OCI-LY1 (cell line): ENCODE measurements around the gene FREM3.

Experiments used
- H2AFZ ChIP-seq: fragments of 200-600 bp; sonication (generic), shearing (Covaris generic); 2 replicates; pipeline ENCODE4 v1.6.0; 2014; ENCODE audit warnings: antibody characterized with exemption, mild to moderate bottlenecking, low read length
- H3F3A ChIP-seq: fragments of 200-600 bp; sonication (generic), shearing (Covaris generic); 2 replicates; pipeline ENCODE4 v1.6.0; 2014; ENCODE audit warnings: mild to moderate bottlenecking, antibody characterized with exemption, low read length, moderate library complexity; ENCODE audit not compliant: insufficient read depth
- H3K27ac ChIP-seq: fragments of 200-600 bp; sonication (generic); 2 replicates; pipeline ENCODE4 v1.5.1; 2014; ENCODE audit warnings: low read length, mixed run types, mild to moderate bottlenecking, low read depth; ENCODE audit not compliant: poor library complexity, severe bottlenecking
- H3K27me3 ChIP-seq: fragments of 200-600 bp; sonication (generic); 2 replicates; pipeline ENCODE4 v1.6.0; 2014; ENCODE audit warnings: antibody characterized with exemption, mild to moderate bottlenecking, low read length, moderate library complexity; ENCODE audit not compliant: insufficient read depth
- H3K36me3 ChIP-seq: fragments of 200-600 bp; sonication (generic); 2 replicates; pipeline ENCODE4 v1.6.1; 2014; ENCODE audit warnings: mild to moderate bottlenecking, antibody characterized with exemption, low read length, moderate library complexity, mixed read lengths; ENCODE audit not compliant: insufficient read depth
- H3K4me1 ChIP-seq: fragments of 200-600 bp; sonication (generic); 2 replicates; pipeline ENCODE4 v1.5.1; 2014; ENCODE audit warnings: mild to moderate bottlenecking, low read length, moderate library complexity; ENCODE audit not compliant: insufficient read depth, severe bottlenecking
- H3K4me2 ChIP-seq: fragments of 200-600 bp; sonication (generic), shearing (Covaris generic); 2 replicates; pipeline ENCODE4 v1.6.1; 2014; ENCODE audit warnings: low read length
- H3K4me3 ChIP-seq: fragments of 200-600 bp; sonication (generic); 2 replicates; pipeline ENCODE4 v1.5.1; 2014; ENCODE audit warnings: low read length, low read depth, mild to moderate bottlenecking, mixed read lengths; ENCODE audit not compliant: poor library complexity, severe bottlenecking
- H3K79me2 ChIP-seq: fragments of 200-600 bp; shearing (Covaris generic); 2 replicates; pipeline ENCODE4 v1.6.1; 2016; ENCODE audit warnings: mixed run types, low read length, mixed read lengths; ENCODE audit not compliant: insufficient read depth
- H3K9ac ChIP-seq: fragments of 200-600 bp; sonication (generic), shearing (Covaris generic); 2 replicates; pipeline ENCODE4 v1.6.1; 2014; ENCODE audit warnings: mild to moderate bottlenecking, low read length, mixed read lengths
- H3K9me2 ChIP-seq: fragments of 200-600 bp; sonication (generic), shearing (Covaris generic); 2 replicates; pipeline ENCODE4 v1.6.1; 2014; ENCODE audit warnings: low read depth, mild to moderate bottlenecking, low read length, mixed read lengths
- H3K9me3 ChIP-seq: fragments of 200-600 bp; shearing (Covaris generic); 2 replicates; pipeline ENCODE4 v1.6.1; 2014; ENCODE audit warnings: low read length, mixed read lengths
- H4K20me1 ChIP-seq: fragments of 200-600 bp; sonication (generic), shearing (Covaris generic); 2 replicates; pipeline ENCODE4 v1.6.0; 2016; ENCODE audit warnings: mild to moderate bottlenecking, low read length; ENCODE audit not compliant: insufficient read depth
- CTCF ChIP-seq: fragments of 200-600 bp; sonication (generic), shearing (Covaris generic); IDR thresholded peaks from 2 replicates; pipeline ENCODE4 v1.5.1; 2017; ENCODE audit warnings: mild to moderate bottlenecking, antibody characterized with exemption, low read length, moderate library complexity, mixed read lengths
- EZH2 ChIP-seq: fragments of 200-600 bp; sonication (generic), shearing (Covaris generic); IDR thresholded peaks from 2 replicates; pipeline ENCODE4 v1.8.0; 2017; ENCODE audit warnings: borderline replicate concordance, mixed run types, mild to moderate bottlenecking, antibody characterized with exemption, low read length, moderate library complexity, mixed read lengths

Gene FREM3

GRCh38 chr4:143654571-143654970 is 45.9 kb downstream of the FREM3 start:
- H3K79me2 ChIP-seq: no peaks in the 10 kb centered on the region
- no peaks in the 10 kb centered on the region for H4K20me1 ChIP-seq
- no peak for TF ChIP-seq EZH2
- no peak for TF ChIP-seq CTCF
- H3K4me3 ChIP-seq: no peak overlapping the region
- no peaks in the 10 kb centered on the region for H3F3A ChIP-seq
- H3K27ac ChIP-seq: no peak overlapping the region
- no peak overlapping the region for H2AFZ ChIP-seq
- no peaks in the 10 kb centered on the region for H3K36me3 ChIP-seq
- H3K4me2 ChIP-seq: no peak overlapping the region
- no peaks in the 10 kb centered on the region for H3K9me2 ChIP-seq
- H3K4me1 ChIP-seq: no peaks in the 10 kb centered on the region
- H3K9me3 ChIP-seq: no peaks in the 10 kb centered on the region
- no peaks in the 10 kb centered on the region for H3K27me3 ChIP-seq
- H3K9ac ChIP-seq: no peak overlapping the region

- no peak overlapping the region for H3K27ac ChIP-seq
- no peak overlapping the region for H2AFZ ChIP-seq
- no peak overlapping the region for H3K4me3 ChIP-seq
- H3K79me2 ChIP-seq: no peaks in the 10 kb centered on the region
- no peak overlapping the region for H3K9ac ChIP-seq
- H3K9me3 ChIP-seq: no peaks in the 10 kb centered on the region
- H3K4me1 ChIP-seq: no peaks in the 10 kb centered on the region
- H3K27me3 ChIP-seq: no peaks in the 10 kb centered on the region
- no peaks in the 10 kb centered on the region for H3K36me3 ChIP-seq
- no peaks in the 10 kb centered on the region for H3F3A ChIP-seq
- no peaks in the 10 kb centered on the region for H4K20me1 ChIP-seq
- TF ChIP-seq EZH2: no peak
- no peak for TF ChIP-seq CTCF
- no peak overlapping the region for H3K4me2 ChIP-seq
- no peaks in the 10 kb centered on the region for H3K9me2 ChIP-seq
These were observed 47.4 kb downstream of the FREM3 start for GRCh38 chr4:143653031-143653430.

- no peaks in the 10 kb centered on the region for H3K4me1 ChIP-seq
- no peak overlapping the region for H3K4me2 ChIP-seq
These were observed 57.1 kb downstream of the FREM3 start for GRCh38 chr4:143643399-143643798.

More at GRCh38 chr4:143643399-143643798, 57.1 kb downstream of the FREM3 start:
- Histone ChIP-seq H3K36me3 (no peaks in the 10 kb centered on the region), H3K9me2 (no peaks in the 10 kb centered on the region), H3K4me3 (no peak overlapping the region), H3K79me2 (no peaks in the 10 kb centered on the region), H3K27ac (no peak overlapping the region), H3K9ac (no peak overlapping the region), H2AFZ (no peak overlapping the region), H3F3A (no peaks in the 10 kb centered on the region), H3K27me3 (no peaks in the 10 kb centered on the region), H4K20me1 (no peaks in the 10 kb centered on the region), H3K9me3 (no peaks in the 10 kb centered on the region)
- TF ChIP-seq EZH2 (no peak), CTCF (no peak)
